HG03521 (cell line): ENCODE data around the gene ATP13A4.

Experiments
- ATAC-seq: cut with Tn5 transposase; IDR thresholded peaks from one replicate; pipeline ENCODE4 v1.9.1; 2021; ENCODE audit warnings: mild to moderate bottlenecking, moderate library complexity; ENCODE audit not compliant: unreplicated experiment

ATP13A4 gene

GRCh38 chr3:193407688-193408087, 147.0 kb downstream of the ATP13A4 start:
- no peak for ATAC-seq

- no peak for ATAC-seq
These were observed 147.6 kb downstream of the ATP13A4 start for GRCh38 chr3:193407112-193407511.

GRCh38 chr3:193403307-193403706, 151.4 kb downstream of the ATP13A4 start:
- ATAC-seq: no peak

- no peak for ATAC-seq
These were observed 154.4 kb downstream of the ATP13A4 start for GRCh38 chr3:193400304-193400703.

GRCh38 chr3:193396451-193397244, 158.0 kb downstream of the ATP13A4 start:
- no peak for ATAC-seq

- no peak for ATAC-seq
These were observed 162.8 kb downstream of the ATP13A4 start for GRCh38 chr3:193391902-193392301.

- no peak for ATAC-seq
These were observed 165.4 kb downstream of the ATP13A4 start for GRCh38 chr3:193389335-193389734.

GRCh38 chr3:193388361-193388760, 166.3 kb downstream of the ATP13A4 start:
- no peak for ATAC-seq

GRCh38 chr3:193387596-193387995, 167.1 kb downstream of the ATP13A4 start:
- no peak for ATAC-seq

- no peak for ATAC-seq
These were observed 176.0 kb downstream of the ATP13A4 start, which contains the start of gene ATP13A5 for GRCh38 chr3:193378706-193379105. Gene ATP13A5 (minus strand): TSS chr3:193378753. CDS start chr3:193378725, 28 bp downstream.

GRCh38 chr3:193377591-193377990, 177.1 kb downstream of the ATP13A4 start:
- ATAC-seq: no peak

GRCh38 chr3:193375614-193376013, 179.1 kb downstream of the ATP13A4 start:
- ATAC-seq: no peak

- ATAC-seq: no peak
These were observed 181.9 kb downstream of the ATP13A4 start for GRCh38 chr3:193372783-193373182.

- ATAC-seq: no peak
These were observed 186.8 kb downstream of the ATP13A4 start for GRCh38 chr3:193367868-193368267.

GRCh38 chr3:193357291-193357690, 197.4 kb downstream of the ATP13A4 start:
- ATAC-seq: no peak

- ATAC-seq: no peak
These were observed 200.3 kb downstream of the ATP13A4 start for GRCh38 chr3:193354423-193354822.
